Measurements from ENCODE around the gene TPGS1.

Gene TPGS1

GRCh38 chr19:467554-467953, 39.7 kb upstream of the TPGS1 start:
- no peak overlapping the region for H3K4me3 ChIP-seq (ENCODE audit: low read depth, low read length)
- TF ChIP-seq CTCF (IDR thresholded peaks at IDR 0.05; ENCODE audit: low read depth, low read length) (no peak), POLR2A (IDR thresholded peaks at IDR 0.05; ENCODE audit: extremely low read depth, insufficient read length) (no peak), MYC (IDR thresholded peaks at IDR 0.05; ENCODE audit: low read depth, low read length) (no peak), MAX (IDR thresholded peaks at IDR 0.05; ENCODE audit: low read depth, low read length) (no peak)
- no peak for DNase-seq (ENCODE audit: low read depth)

- H3K4me3 ChIP-seq (ENCODE audit: low read depth, low read length): no peak overlapping the region
- TF ChIP-seq CTCF (IDR thresholded peaks at IDR 0.05; ENCODE audit: low read depth, low read length) (no peak), POLR2A (IDR thresholded peaks at IDR 0.05; ENCODE audit: extremely low read depth, insufficient read length) (no peak), MAX (IDR thresholded peaks at IDR 0.05; ENCODE audit: low read depth, low read length) (no peak), MYC (IDR thresholded peaks at IDR 0.05; ENCODE audit: low read depth, low read length) (no peak)
- no peak for DNase-seq (ENCODE audit: low read depth)
Measured at GRCh38 chr19:468587-469256, 38.6 kb upstream of the TPGS1 start.

- DNase-seq (ENCODE audit: low read depth): no peak
- no peak overlapping the region for H3K4me3 ChIP-seq (ENCODE audit: low read depth, low read length)
- TF ChIP-seq POLR2A (IDR thresholded peaks at IDR 0.05; ENCODE audit: extremely low read depth, insufficient read length) (no peak), MAX (IDR thresholded peaks at IDR 0.05; ENCODE audit: low read depth, low read length) (no peak), CTCF (IDR thresholded peaks at IDR 0.05; ENCODE audit: low read depth, low read length) (no peak), MYC (IDR thresholded peaks at IDR 0.05; ENCODE audit: low read depth, low read length) (no peak)
Measured at GRCh38 chr19:469833-470232, 37.5 kb upstream of the TPGS1 start.

- TF ChIP-seq POLR2A (IDR thresholded peaks at IDR 0.05; ENCODE audit: extremely low read depth, insufficient read length): no peak
- TF ChIP-seq CTCF (IDR thresholded peaks at IDR 0.05; ENCODE audit: low read depth, low read length): no peak
- no peak for TF ChIP-seq MYC (IDR thresholded peaks at IDR 0.05; ENCODE audit: low read depth, low read length)
- no peak for TF ChIP-seq MAX (IDR thresholded peaks at IDR 0.05; ENCODE audit: low read depth, low read length)
- no peak overlapping the region for H3K4me3 ChIP-seq (ENCODE audit: low read depth, low read length)
- no peak for DNase-seq (ENCODE audit: low read depth)
Measured at GRCh38 chr19:470701-471100, 36.6 kb upstream of the TPGS1 start.

GRCh38 chr19:472005-472858, 35.1 kb upstream of the TPGS1 start:
- peak; percentile 30 for DNase-seq (ENCODE audit: low read depth)
- TF ChIP-seq MAX (IDR thresholded peaks at IDR 0.05; ENCODE audit: low read depth, low read length) (no peak), CTCF (IDR thresholded peaks at IDR 0.05; ENCODE audit: low read depth, low read length) (no peak), MYC (IDR thresholded peaks at IDR 0.05; ENCODE audit: low read depth, low read length) (no peak), POLR2A (IDR thresholded peaks at IDR 0.05; ENCODE audit: extremely low read depth, insufficient read length) (no peak)

More at GRCh38 chr19:472005-472858, 35.1 kb upstream of the TPGS1 start:
- no peak overlapping the region for H3K4me3 ChIP-seq (ENCODE audit: low read depth, low read length)
